GM12878 (cell line): ENCODE measurements around the gene COX4I2. TPM values are rescaled to one million over a fixed set of nuclear protein-coding genes. Genes with fewer than 3 reads are reported as not detected.

Source experiments
- ATAC-seq: fragments of 200-7000 bp; cut with Tn5 transposase; 3 replicates; pipeline ENCODE4 v1.9.1; 2020; ENCODE audit warnings: mild to moderate bottlenecking, moderate library complexity
- BruUV-seq: library from RNA; stranded (reverse); fragments of 400-500 nt; replicated peaks from 2 replicates; lab custom pipeline; 2021; lab: Mats Ljungman, UMichigan
- CTCF ChIA-PET: fragments of 300-600 bp; sonication (Branson Sonifier 250); formaldehyde crosslinking; extraction: SDS; loops from one replicate; lab custom pipeline; 2021; ENCODE audit warnings: inconsistent platforms; lab: Yijun Ruan, JAX
- POLR2A ChIA-PET: fragments of 350-600 bp; formaldehyde crosslinking; extraction: SDS; loops from one replicate; lab custom pipeline; 2021; ENCODE audit warnings: inconsistent platforms; lab: Charles Lee
- RAD21 ChIA-PET: fragments of 300-600 bp; sonication (Branson Sonifier 250); formaldehyde crosslinking; loops from one replicate; lab custom pipeline; 2023; ENCODE audit warnings: antibody characterized with exemption; ENCODE audit not compliant: unreplicated experiment; lab: Charles Lee
- SMC1A ChIA-PET: fragments of 300-600 bp; sonication (Branson Sonifier 250); formaldehyde crosslinking; loops from one replicate; lab custom pipeline; 2023; ENCODE audit not compliant: unreplicated experiment, uncharacterized antibody; lab: Charles Lee
- DNase-seq: peaks from one replicate; pipeline ENCODE4 v3.0.0-alpha.2; 2011; ENCODE audit warnings: low read depth, low spot score
- FAIRE-seq: peaks from 3 replicates; lab custom pipeline; 2011; peaks lifted over from hg19 to GRCh38; lab: Jason Lieb, UNC
- H2AFZ ChIP-seq: 2 replicates; pipeline ENCODE4 v1.6.0; 2011; ENCODE audit warnings: low read depth, low read length, control low read depth; ENCODE audit not compliant: control insufficient read depth
- H3K27ac ChIP-seq: 2 replicates; pipeline ENCODE4 v1.5.1; 2011; ENCODE audit warnings: control low read depth; ENCODE audit not compliant: control insufficient read depth, insufficient read depth
- H3K27me3 ChIP-seq, 2 experiments: replicated peaks in 1 of 2; 2 replicates each; pipeline versions ENCODE4 v1.6.0 to v1.6.1; 2011; ENCODE audit warnings: low read length in 1 of 2; ENCODE audit not compliant: control insufficient read depth in 2 of 2, insufficient read depth in 2 of 2
- H3K36me3 ChIP-seq, 2 experiments: 2 replicates each; pipeline ENCODE4 v1.5.1; 2011; ENCODE audit warnings: low read length in 1 of 2; ENCODE audit not compliant: control insufficient read depth in 2 of 2, insufficient read depth in 2 of 2
- H3K4me1 ChIP-seq: 2 replicates; pipeline ENCODE4 v1.6.1; 2011; ENCODE audit warnings: mild to moderate bottlenecking, low read length, moderate library complexity, mixed read lengths; ENCODE audit not compliant: control insufficient read depth, insufficient read depth
- H3K4me2 ChIP-seq: 2 replicates; pipeline ENCODE4 v1.6.0; 2011; ENCODE audit warnings: control low read depth; ENCODE audit not compliant: control insufficient read depth, insufficient read depth
- H3K4me3 ChIP-seq: fragments of 200-600 bp; sonication (generic); 2 replicates; pipeline ENCODE4 v1.5.1; 2016
- H3K79me2 ChIP-seq: 2 replicates; pipeline ENCODE4 v1.6.0; 2011; ENCODE audit warnings: low read length; ENCODE audit not compliant: control insufficient read depth, insufficient read depth
- H3K9ac ChIP-seq: 2 replicates; pipeline ENCODE4 v1.8.0; 2011; ENCODE audit warnings: low read length, control low read depth, mixed read lengths; ENCODE audit not compliant: control insufficient read depth, insufficient read depth
- H3K9me3 ChIP-seq: replicated peaks from 3 replicates; pipeline ENCODE4 v1.5.1; 2011; ENCODE audit warnings: mild to moderate bottlenecking, low read length; ENCODE audit not compliant: control insufficient read depth, insufficient read depth
- H4K20me1 ChIP-seq: 2 replicates; pipeline ENCODE4 v1.6.0; 2011; ENCODE audit not compliant: control insufficient read depth, insufficient read depth
- CHD1 ChIP-seq: IDR thresholded peaks from 2 replicates; pipeline ENCODE4 v1.6.1; 2012; ENCODE audit warnings: low read depth, low read length, improper control_type of control experiment
- CREB1 ChIP-seq: IDR thresholded peaks from 2 replicates; pipeline ENCODE4 v1.6.1; 2012; ENCODE audit warnings: low read depth, mild to moderate bottlenecking, inconsistent platforms
- CREM ChIP-seq: IDR thresholded peaks from 2 replicates; pipeline ENCODE4 v1.6.1; 2014; ENCODE audit warnings: antibody characterized with exemption, low read depth
- DPF2 ChIP-seq: fragments of 450-650 bp; IDR thresholded peaks from 2 replicates; pipeline ENCODE4 v1.6.1; 2017; ENCODE audit warnings: mild to moderate bottlenecking
- IKZF2 ChIP-seq, 2 experiments: fragments of 450-650 bp; IDR thresholded peaks; 2 replicates each; pipeline ENCODE4 v1.6.1; 2017; ENCODE audit warnings: mild to moderate bottlenecking in 2 of 2, moderate library complexity in 2 of 2
- LARP7 ChIP-seq: fragments of 450-650 bp; IDR thresholded peaks from 2 replicates; pipeline ENCODE4 v1.6.1; 2017; ENCODE audit warnings: mild to moderate bottlenecking
- MTA3 ChIP-seq: IDR thresholded peaks from 2 replicates; pipeline ENCODE4 v1.6.1; 2012; ENCODE audit warnings: low read length, inconsistent platforms, borderline replicate concordance
- POU2F2 ChIP-seq: IDR thresholded peaks from 3 replicates; pipeline ENCODE4 v1.6.1; 2011; ENCODE audit warnings: low read depth, mild to moderate bottlenecking, low read length, borderline replicate concordance
- RELB ChIP-seq: fragments of 450-650 bp; IDR thresholded peaks from 2 replicates; pipeline ENCODE4 v1.6.1; 2017; ENCODE audit warnings: low read depth, mild to moderate bottlenecking, moderate library complexity
- SKIL ChIP-seq: fragments of 450-650 bp; IDR thresholded peaks from 2 replicates; pipeline ENCODE4 v1.6.1; 2017; ENCODE audit warnings: mild to moderate bottlenecking, low read depth, inconsistent platforms; ENCODE audit not compliant: poor library complexity, severe bottlenecking
- STAT3 ChIP-seq: IDR thresholded peaks from 2 replicates; pipeline ENCODE4 v1.6.1; 2011; ENCODE audit warnings: low read depth, low read length, improper control_type of control experiment
- YY1 ChIP-seq: IDR thresholded peaks from 2 replicates; pipeline ENCODE4 v1.6.1; 2011; ENCODE audit warnings: low read depth, mild to moderate bottlenecking, low read length
- ZNF274 ChIP-seq: IDR thresholded peaks from one replicate; pipeline ENCODE4 v1.8.0; 2011; ENCODE audit not compliant: insufficient read length, insufficient read depth
- ZNF622 ChIP-seq: fragments of 450-650 bp; IDR thresholded peaks from 2 replicates; pipeline ENCODE4 v1.6.1; 2017; ENCODE audit warnings: mild to moderate bottlenecking, inconsistent platforms
- WGBS: methylation state at CpG from one replicate; pipeline ENCODE4 v1.1.6; 2016; ENCODE audit warnings: low lambda C conversion rate; ENCODE audit not compliant: insufficient replicate concordance, insufficient coverage; ENCODE audit errors: missing lambda C conversion rate; 5-methylcytosine and 5-hydroxymethylcytosine counted together
- in situ Hi-C: fragments of 300-500 bp; cut with MboI; formaldehyde crosslinking; loops from 9 replicates; pipeline ENCODE4 v1.14.3; 2018; ENCODE audit warnings: mixed read lengths
- intact Hi-C: fragments of 100-400 bp; cut with micrococcal nuclease; formaldehyde crosslinking; loops from one replicate; pipeline ENCODE4 v1.14.2; 2022; ENCODE audit not compliant: unreplicated experiment
- polyA plus RNA-seq, 11 experiments: library from polyadenylated mRNA; depleted of rRNA in 4 of 11; unstranded in 6 of 11; stranded (reverse) in 5 of 11; fragments of >200 nt; fragmentation: Nextera tagmentation in 4 of 11; fragmentation: Illumina TruSeq in 1 of 11; extraction: Ambion mirVana in 4 of 11; extraction: Trizol in 1 of 11; gene quantifications; 1 replicate in 1 of 11; 2 replicates in 10 of 11; pipeline versions ENCODE4 v1.2.1 to v1.2.3, GENCODE V29; 2011 to 2016; ENCODE audit warnings: inconsistent platforms in 2 of 11, missing spikeins in 2 of 11, low read depth in 1 of 11
- total RNA-seq, 4 experiments: library from RNA; depleted of rRNA in 3 of 4; stranded (reverse); fragments of >200 nt in 3 of 4; fragmentation: Illumina TruSeq in 1 of 4; extraction: Trizol in 1 of 4; gene quantifications; 2 replicates each; pipeline versions ENCODE4 v1.2.1 to v1.2.3, GENCODE V29; 2013 to 2021
- TF ChIP-seq, protein P1 (sequence below): IDR thresholded peaks from 2 replicates; pipeline ENCODE4 v1.6.1; 2011; ENCODE audit warnings: mild to moderate bottlenecking, low read depth, low read length, moderate library complexity; ENCODE audit not compliant: insufficient replicate concordance
- TF ChIP-seq, protein P2 (sequence below): fragments of 450-650 bp; IDR thresholded peaks from 2 replicates; pipeline ENCODE4 v1.6.1; 2018; ENCODE audit warnings: mild to moderate bottlenecking, low read depth, moderate library complexity; ENCODE audit not compliant: partially characterized antibody

Gene COX4I2
- total and polyA plus RNA-seq, 10 of the 15 experiments (the other 5 are each of a cell fraction or from before 2014, with no cell fraction given): not detected

- peak; percentile 78 for ATAC-seq
- in situ Hi-C loops: no loop called here
- TF ChIP-seq, protein P1, sequence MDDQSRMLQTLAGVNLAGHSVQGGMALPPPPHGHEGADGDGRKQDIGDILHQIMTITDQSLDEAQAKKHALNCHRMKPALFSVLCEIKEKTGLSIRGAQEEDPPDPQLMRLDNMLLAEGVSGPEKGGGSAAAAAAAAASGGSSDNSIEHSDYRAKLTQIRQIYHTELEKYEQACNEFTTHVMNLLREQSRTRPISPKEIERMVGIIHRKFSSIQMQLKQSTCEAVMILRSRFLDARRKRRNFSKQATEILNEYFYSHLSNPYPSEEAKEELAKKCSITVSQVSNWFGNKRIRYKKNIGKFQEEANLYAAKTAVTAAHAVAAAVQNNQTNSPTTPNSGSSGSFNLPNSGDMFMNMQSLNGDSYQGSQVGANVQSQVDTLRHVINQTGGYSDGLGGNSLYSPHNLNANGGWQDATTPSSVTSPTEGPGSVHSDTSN: no peak
- TF ChIP-seq CHD1 (no peak), POU2F2 (peak; percentile 55; the same call in 1 of the 3 replicates), SKIL (no peak), ZNF622 (no peak), IKZF2 (IDR thresholded peaks at IDR 0.05) (0 out of 4 replicates have a peak, but pooled peaks of 1 of the 2 experiments have one; percentile 23), CREM (no peak), CREB1 (no peak), STAT3 (no peak), ZNF274 (no peak), MTA3 (no peak), DPF2 (0 out of 2 replicates have a peak, but pooled peaks have one; percentile 26), RELB (peak; percentile 30; the same call in 1 of the 2 replicates), LARP7 (no peak), YY1 (no peak)
- TF ChIP-seq, protein P2, sequence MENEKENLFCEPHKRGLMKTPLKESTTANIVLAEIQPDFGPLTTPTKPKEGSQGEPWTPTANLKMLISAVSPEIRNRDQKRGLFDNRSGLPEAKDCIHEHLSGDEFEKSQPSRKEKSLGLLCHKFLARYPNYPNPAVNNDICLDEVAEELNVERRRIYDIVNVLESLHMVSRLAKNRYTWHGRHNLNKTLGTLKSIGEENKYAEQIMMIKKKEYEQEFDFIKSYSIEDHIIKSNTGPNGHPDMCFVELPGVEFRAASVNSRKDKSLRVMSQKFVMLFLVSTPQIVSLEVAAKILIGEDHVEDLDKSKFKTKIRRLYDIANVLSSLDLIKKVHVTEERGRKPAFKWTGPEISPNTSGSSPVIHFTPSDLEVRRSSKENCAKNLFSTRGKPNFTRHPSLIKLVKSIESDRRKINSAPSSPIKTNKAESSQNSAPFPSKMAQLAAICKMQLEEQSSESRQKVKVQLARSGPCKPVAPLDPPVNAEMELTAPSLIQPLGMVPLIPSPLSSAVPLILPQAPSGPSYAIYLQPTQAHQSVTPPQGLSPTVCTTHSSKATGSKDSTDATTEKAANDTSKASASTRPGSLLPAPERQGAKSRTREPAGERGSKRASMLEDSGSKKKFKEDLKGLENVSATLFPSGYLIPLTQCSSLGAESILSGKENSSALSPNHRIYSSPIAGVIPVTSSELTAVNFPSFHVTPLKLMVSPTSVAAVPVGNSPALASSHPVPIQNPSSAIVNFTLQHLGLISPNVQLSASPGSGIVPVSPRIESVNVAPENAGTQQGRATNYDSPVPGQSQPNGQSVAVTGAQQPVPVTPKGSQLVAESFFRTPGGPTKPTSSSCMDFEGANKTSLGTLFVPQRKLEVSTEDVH: no peak
These were observed 54.0 kb downstream of the COX4I2 start for GRCh38 chr20:31691646-31692275.

More at GRCh38 chr20:31691646-31692275, 54.0 kb downstream of the COX4I2 start:
- ChIA-PET RAD21 (interaction anchor here (0.5 to 3.1 kb wide), 9 partner anchors 17 to 171 kb away, joined by 3 to 18 read pairs (median 5); no protein-coding TSS in a partner anchor), CTCF (interaction anchor here (0.6 to 25.1 kb wide), 8 partner anchors 9 to 155 kb away, joined by 3 to 254 read pairs (median 4); partner anchors contain the start of gene BCL2L1), POLR2A (interaction anchor here (0.6 to 1.6 kb wide), 4 partner anchors 15 to 56 kb away, joined by 4 to 8 read pairs (median 6); no protein-coding TSS in a partner anchor), SMC1A (interaction anchor here (0.7 to 3.7 kb wide), 9 partner anchors 9 to 32 kb away, joined by 3 to 15 read pairs (median 6); no protein-coding TSS in a partner anchor)
- Histone ChIP-seq H3K4me3 (no peak overlapping the region), H4K20me1 (0 out of 2 replicates have a peak, but pooled peaks cover 2% of the 10 kb centered on the region), H3K27me3 (no peaks in the 10 kb centered on the region), H3K27ac (peak overlapping the region; percentile 63), H3K4me1 (peaks cover 15% of the 10 kb centered on the region), H3K9me3 (no peaks in the 10 kb centered on the region), H3K79me2 (peaks cover 27% of the 10 kb centered on the region), H3K9ac (no peak overlapping the region), H2AFZ (peak overlapping the region; percentile 11; the same call in 1 of the 2 replicates), H3K4me2 (peak overlapping the region; percentile 38; the same call in 1 of the 2 replicates), H3K36me3 (peaks cover 7 to 27% of the 10 kb centered on the region in 2 experiments)
- BruUV-seq: no TSS peak
- 0% methylated on average over 1 of the region's 1 CpG for WGBS
- FAIRE-seq (peak; percentile 88), DNase-seq (no peak)
- intact Hi-C loops: no loop called here
